Lung microvascular endothelial cell (primary cell): ENCODE data around the gene TXNDC17. TPM values are rescaled to one million over a fixed set of nuclear protein-coding genes. Genes with fewer than 3 reads are reported as not detected.
"Not testable (repeated sequence)": the region's sequence is repeated elsewhere in the genome, so short reads cannot be mapped to it uniquely, and the experiment has no call there.

Source experiments
- DNase-seq, 2 donors: peaks; one replicate each; pipeline versions ENCODE4 v3.0.0 to v3.0.0-alpha.2; 2010; ENCODE audit warnings: low read depth in 2 of 2
- total RNA-seq: library from RNA; depleted of rRNA; stranded (reverse); fragments of >200 nt; gene quantifications from 2 replicates; pipeline ENCODE4 v1.2.1, GENCODE V29; 2014

Gene TXNDC17
- total RNA-seq, 1 donor from 2014 or later = 73.2 TPM

DNA sequence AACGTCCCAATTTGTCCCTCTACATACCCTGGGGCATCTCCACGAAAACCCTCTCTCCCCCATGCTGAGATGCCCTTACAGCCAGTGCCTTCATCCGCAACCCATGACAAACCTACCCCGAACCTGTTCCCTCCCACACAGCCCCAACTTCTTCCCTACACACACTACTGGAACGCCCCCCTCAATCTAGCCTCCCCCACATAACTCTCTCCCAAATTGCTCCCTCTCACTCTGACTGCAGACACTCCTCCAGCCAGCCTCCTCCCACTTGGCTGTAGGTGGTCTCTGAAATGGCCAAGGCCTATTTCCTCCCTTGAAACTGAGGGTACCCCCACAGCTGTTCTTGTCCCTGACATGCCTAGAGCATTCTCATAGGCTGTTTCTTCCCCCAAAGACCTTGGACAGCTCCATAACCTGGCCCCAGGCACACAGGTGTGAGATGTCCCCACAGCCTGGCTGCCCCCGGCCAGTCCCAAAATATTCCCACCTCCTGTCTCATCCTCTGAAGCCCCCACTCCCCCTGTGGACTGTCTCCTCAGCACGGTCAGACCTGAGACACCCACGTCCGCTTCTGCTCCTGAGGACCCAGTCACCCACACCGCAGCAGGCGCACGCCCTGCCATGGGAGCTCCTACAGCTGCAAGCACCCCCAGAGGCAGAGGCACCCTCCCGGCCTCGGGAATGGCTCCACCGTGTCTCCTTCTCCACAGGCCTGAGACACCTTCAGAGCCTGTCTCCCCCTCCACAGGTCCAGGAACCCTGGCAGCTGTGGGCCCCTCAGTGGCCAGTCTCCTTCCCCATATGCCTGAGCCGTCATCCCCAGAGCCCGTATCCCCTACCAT, 4.0 kb upstream of the TXNDC17 start:
- DNase-seq = no peak

DNA sequence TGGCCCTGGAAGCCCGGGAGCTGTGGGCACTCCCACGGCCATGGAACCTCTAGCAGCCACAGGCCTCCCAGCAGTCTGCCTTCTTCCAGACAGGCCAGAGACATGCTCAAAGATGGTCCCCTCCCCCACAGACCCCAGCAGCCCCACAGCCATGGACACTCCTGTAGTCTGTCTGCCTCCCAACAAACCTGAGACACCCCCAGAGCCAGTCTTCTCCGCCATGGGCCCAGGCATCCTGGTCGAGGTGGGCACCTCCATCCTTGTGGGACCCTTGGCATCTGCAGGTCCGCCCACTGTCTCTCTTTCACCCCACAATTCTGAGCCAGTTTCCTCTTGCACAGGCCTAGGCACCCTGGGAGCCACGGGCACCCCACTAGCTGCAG, 3.4 kb upstream of the TXNDC17 start:
- no peak for DNase-seq

DNA sequence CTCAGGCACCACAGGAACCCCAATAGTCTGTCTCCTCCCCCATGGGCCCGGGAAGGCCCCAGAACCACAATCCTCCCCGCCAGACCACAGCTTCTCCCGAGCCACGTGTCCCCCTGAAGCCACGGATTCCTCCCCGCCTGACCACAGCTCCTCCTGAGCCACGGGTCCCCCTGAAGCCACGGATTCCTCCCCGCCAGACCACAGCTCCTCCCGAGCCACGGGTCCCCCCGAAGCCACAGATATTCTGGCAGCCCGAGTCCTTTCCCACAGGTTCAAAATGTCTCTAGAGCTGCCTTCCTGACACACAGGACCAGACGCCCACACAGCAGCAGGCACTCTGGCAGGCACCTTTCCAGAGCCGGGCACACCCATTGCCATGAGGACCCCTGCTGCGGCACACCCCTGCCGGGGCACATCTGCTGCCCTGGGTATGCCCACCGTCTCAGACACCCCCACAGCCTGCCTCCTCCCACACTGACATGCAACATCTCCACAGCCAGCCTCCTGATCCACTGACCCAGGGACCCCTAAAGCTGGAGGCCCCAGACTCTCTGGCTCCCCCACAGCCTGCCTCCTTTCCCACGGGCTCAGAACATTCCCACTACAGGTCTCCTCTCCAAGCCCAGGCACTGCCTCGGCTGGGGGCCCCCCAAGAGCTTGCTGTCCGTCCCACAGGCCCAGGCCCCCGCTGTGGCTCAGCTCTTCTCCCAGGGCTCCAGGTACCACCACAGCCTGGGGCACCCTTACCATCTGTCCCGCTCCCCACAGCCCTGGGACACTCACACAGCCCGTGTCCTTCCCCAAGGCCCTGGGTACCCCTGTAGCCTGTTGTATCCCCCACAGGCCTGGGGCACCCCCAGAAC, 2.6 kb upstream of the TXNDC17 start:
- no peak for DNase-seq

DNA sequence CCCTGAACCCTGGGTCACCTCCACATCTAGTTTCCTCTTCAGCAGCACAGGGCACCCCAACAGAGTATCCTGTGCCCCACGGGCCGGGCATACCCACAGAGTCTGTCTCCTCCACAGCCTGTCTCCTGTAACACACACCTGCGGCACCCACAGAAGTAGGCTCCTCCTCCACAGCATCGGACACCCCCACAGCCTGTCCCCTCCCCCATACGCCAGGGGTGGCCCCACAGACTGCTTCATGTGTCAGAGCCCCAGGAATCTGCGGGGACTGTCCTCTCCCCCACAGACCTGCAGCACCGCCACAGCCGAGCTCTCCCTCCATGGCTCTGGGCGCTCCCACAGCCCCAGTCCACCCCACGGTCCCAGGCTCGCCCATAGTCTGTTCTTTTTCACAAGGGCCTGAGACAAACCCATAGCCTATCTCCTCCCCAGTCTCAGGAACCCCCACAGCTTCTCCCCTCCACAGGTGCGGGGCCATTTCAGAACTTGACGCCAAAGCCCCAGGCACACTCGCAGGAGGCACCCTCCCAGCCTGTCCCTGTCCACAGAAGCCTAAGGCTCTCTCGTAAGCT, 1.8 kb upstream of the TXNDC17 start:
- DNase-seq = no peak

DNA sequence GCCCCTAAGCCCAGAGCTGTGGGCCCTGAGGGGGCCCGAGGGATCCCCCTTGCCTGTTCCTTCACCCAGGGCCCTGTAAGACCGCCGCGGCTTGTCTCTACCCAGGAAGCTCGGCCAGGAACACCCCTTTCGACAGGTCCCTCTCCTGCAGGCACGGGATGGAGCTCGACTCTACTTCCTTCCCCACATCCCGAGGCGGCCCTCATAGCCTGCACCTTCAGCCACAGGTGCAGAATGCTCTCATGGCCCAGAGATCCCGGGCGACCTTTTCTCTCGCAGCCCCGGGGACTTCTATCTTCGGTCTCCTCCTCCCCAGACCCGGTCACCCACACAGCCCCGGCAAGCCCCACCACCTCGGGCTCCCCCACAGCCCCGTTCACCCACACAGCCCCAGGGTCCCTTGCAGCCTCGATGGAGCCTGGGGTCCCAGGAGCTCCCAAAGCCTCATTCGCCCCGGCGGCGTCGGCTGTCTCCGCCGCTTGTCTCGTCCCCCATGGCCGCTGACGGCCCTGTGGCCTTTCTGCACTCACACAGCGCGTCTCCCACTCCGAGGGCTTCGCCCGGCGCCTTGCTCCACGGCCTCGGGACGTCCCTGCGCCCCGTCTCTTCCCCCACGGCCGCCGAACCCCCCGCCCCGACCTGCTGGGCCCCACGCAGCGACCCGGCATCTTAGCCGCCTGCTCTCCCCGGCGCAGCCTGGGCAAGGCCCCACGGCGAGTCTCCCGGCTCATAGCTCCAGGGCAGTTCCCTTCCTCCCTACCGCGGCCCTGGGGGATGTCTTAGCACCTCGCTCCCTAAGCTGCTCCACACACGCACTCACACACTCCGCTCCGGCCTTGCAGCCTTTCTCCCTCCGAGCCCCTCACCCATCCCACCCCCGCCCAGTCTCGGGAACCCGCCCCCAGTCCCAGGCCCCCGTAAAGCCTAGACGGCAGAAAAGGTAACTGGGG, 999 bp upstream of the TXNDC17 start:
- DNase-seq = peak; percentile 29 to 55

DNA sequence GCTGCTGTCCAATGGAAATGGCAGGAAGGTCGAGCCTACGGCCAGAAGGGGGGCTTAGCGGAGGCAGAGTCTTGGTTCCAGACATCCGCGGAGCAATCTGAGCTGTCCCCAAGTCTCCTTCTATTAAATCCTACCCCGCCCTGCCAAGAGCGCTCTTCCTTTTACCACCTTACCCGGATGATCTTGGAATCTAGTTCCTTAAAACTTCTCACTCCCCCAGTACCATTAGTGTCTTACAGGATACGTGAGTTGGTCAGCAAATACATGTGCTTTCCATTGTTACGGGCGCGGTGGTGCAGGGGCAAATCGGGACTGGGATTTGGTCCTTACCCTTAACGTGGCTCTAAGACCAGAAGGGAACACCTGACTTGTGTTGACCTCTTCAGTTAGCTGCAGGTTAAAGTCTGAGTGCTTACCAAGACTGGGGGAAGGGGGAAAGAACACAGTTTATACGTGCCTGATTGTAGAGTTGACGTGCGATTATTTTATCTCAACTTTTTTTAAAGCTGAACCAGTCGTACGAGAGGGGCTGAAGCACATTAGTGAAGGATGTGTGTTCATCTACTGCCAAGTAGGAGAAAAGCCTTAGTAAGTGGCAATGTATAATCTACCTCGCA, 495 bp downstream of the TXNDC17 start:
- no peak for DNase-seq

DNA sequence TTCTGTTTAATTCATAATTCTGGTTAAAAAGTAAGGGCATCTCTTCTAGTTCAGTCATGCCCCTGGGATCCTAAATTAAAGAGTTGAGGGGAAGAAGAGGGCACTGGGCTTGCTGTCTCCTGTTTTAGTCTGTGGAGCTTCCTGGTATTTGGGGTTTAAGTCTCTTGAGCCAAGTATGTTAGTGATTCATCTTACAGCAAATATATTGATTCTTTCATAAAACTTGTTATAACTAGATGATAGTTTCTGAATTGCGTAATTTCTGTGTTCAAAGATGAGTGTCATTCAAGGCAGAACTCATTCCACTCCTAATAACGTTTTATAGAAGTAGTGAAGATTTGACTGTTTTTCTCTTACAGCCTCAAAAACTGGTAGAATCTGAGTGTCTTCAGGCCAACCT, 1.7 kb downstream of the TXNDC17 start:
- DNase-seq = no peak

DNA sequence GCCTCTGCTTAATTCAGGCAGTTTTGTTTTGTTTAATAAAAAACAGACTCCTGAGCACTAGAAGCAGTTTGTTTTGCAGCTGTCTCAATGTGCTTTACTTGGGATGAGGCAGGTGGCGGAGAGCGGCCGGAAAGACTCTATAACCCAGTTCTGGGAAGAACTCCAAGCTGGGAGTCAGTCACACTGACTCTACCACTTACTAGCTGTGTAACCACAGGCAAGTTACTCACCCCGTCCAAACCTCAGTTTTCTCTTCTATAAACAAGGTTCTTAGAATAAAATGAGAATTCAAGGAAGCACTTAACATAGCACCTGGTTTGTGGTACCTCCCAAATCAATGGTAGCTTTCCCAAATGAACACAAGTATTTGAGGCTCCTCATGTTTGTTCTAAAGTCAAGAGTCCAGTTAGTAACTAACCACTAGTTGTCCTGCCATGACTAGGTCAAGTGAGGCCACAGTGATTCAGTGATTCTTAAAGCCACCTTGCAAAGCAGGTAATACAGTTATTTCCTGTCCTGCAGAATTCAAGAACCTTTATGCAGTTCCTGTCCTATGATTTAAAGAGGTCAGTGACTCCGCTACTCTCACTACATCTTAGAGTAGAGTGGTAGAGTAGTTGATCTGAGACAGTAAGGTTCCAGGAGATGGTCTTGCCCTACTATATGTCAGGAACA, 2.7 kb downstream of the TXNDC17 start:
- no peak for DNase-seq

DNA sequence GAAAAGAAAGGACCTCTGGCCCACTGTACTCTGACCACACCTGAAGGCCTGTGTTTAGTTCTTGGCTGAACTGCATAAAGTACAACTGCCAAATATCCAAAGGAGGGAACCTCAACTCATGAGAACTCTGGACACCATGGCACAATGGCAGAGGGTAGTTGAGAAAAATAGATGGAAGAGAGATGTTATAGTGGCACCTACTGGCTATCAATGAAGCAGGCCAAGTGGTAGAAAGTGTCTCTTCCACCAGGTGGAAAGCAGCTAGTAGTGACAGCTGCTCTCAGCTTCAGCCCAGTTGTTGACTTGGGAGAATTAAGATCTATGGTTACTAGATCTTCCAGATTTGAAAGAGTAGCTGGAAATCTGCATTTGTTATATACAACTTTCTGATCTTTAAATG, 7.3 kb downstream of the TXNDC17 start:
- peak; percentile 19 to 53 for DNase-seq

DNA sequence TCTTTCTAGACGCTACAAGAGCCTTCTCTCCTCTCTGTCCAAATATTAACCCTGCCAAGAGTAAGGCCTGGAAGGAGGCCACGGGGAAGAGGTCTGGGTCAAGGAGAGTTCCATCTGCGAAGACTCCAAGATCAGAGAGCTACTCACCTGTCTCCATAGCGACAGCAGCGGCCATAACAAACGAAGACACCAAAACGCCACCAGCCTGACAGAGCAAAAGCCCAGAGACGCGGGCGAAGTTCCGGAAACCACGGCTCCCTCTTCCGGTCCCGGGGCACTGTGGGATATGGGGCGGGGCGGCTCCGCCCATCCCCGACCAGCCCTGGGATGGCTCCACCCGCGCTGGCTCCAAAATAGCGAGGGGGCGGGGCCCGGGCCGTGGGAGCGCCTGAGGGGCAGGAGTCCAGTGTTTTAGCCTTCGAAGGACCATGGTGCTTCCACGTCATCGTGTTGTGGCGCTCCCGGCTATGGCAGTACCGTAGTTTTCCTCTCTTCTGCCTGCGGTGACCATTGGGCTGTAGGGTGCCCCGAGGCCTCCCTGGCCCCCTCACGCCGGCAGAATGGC, 10.6 kb downstream of the TXNDC17 start, which contains the start of the genes C17orf100 and MED31:
Gene C17orf100, plus strand, starts transcription at position 409 of the 565 bp plus-strand sequence. Its CDS starts 152 bp downstream, at position 561.
Gene MED31, minus strand, starts transcription at position 252 of the 565 bp plus-strand sequence. Its CDS starts 77 bp downstream, at position 175.
- DNase-seq = peak; percentile 89 to 91

DNA sequence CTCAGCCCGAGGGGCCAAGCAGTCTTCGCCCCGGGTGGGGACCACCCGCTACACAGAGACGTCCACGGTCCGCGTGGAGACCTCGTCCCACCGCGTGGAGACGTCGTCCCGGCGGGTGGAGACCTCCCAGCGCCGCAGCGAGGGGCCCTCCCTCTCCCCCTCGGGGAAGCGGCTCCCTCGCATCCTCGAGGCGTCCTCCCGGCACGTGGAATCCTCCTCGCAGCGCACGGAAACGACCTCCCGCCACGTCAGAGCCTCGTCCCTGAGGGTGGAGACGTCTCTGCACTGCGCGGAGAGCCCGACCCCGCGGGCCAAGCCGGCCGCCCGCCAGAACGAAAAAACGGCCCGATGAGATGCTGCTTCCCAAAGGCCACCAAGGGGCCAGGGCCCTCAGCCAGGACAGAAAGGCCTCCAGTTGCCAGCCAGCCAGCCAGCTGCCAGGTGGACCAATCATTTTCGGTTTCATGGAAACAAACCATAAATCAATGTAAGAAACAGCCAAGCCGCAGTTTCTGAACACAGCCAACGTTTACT, 11.1 kb downstream of the TXNDC17 start:
- peak; percentile 26 to 51 for DNase-seq

DNA sequence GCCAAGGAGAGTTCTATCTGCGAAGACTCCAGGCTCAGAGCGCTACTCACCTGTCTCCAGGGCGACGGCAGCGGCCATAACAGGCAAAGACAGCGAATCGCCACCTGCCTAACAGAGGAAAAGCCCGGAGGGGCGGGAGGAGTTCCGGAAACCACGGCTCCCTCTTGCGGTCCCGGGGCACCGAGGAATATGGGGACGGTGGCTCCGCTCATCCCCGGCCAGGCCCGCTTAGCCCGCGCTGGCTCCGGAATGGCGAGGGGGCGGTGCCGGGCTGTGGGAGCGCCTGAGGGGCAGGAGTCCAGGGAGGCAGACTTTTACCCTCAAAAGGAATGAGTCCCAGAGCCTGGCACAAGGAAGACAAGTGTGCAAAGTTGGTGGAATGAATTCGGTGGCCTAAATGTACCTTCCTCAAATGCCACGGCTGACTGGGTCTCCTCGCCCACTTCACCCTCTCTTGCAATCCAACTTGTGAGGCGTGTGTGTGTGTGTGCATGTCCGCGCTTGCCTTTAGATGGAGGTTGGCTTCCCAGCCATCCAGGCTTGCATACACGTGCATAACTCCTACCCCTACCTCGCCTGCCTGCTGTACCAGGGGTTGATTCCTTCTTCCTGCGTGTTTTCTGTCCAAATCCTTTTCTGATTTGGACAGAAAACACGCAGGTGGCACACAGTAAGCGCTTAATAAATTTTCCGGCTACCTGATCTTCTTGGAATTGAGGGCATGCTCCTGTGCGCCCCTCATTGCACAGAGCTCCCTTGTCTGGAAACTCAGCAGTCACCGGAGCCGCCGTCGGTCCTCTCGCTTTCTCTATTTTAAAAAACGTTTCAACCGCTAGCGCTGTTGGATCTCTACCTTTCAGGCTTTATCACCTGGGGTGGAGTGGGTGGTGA, 14.2 kb downstream of the TXNDC17 start:
- DNase-seq = peak in 1 of 2 donors; percentile 7

DNA sequence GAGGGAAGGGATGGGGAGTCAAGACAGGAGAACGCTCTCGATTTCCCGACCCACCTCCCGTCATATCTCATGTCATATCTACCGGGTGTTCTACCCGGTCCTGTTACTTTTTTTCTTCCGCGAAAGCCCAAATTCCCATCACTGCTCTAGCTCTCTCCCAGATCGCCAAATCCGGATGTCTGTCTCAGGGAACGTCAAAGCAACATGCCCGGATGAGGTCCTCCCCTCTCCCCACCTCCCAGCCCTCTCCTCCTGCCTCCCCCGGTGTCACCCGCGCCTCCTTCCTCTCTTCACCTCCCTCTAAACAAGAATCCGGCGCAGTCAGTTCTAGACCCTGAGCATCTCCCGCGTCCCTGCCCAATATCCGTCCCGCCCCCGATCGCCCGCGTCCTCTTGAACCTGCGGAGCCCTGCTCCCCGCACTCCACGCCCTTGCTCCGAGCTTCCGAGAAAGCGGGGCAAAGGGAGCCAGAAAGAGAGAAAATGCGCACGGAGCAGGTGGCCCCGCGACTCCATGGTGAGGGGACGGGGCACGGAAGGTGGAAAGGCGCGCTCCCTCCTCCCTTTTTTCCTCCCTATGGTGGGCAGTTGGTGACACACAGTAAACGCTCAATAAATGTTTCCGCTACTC, 15.0 kb downstream of the TXNDC17 start:
- not testable (repeated sequence) for DNase-seq

DNA sequence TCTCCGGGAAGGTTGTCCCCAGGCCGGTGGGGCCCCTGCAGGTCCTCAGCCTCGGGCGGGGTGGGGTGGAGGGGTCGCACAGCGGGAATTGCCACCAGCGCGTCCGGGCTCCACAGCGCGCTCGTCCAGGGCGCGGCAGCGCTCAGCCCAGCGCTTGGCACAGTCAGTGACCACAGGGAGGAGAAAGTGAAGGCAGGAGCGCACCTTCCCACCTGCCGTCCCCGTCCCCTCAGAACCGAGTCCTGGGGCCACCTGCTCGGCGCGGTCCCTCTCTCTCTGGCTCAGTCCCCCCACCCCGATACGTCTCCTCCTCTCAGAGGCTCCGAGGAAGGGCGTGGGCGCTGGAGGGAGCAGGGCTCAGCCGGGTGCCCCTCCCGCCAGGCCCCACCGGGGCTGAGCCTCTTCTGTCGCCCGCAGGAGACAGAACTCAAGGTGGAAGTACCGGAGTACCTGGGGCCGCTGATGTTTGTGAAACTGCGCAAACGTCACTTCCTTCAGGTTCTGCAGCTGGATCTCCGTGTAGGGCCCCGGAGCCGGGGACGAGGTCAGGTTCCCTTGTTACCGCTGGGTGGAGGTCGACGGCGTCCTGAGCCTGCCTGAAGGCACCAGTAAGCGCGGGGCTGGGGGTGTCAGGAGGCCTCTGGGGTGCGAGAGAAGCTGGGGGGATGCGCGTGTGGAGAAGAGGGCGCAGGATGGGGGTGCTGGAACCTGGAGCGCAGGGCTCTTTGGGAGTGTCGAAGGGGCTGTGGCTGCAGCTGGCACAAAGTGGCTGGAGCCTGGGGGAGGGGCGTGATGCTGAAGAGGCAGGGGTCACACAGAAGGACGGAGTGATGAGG, 16.2 kb downstream of the TXNDC17 start:
- not testable (repeated sequence) for DNase-seq

DNA sequence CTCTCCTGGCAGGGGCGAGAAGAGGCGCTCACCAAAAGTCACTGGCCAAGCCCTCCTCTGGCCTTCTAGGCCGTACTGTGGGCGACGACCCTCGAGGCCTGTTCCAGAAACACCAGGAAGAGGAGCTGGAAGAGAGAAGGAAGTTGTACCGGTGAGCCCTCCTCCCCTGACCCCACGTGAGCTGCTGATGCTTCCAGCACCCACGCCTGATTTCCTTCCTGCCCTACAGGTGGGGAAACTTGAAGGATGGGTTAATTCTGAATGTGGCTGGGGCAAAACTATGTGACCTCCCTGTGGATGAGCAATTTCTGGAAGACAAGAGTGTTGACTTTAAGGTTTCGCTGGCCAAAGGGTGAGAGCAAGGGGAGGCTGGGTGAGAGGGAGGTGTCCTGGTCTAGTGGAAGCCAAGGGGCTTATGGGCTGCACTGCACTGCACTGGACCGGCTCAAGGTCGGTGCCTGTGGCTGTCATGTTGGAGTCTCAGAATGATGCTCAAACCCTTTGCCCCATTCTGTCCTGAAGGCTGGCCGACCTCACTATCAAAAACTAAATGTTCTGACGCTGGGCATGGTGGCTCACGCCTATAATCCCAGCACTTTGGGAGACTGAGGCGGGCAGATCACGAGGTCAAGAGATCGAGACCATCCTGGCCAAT, 16.9 kb downstream of the TXNDC17 start:
- no peak for DNase-seq

DNA sequence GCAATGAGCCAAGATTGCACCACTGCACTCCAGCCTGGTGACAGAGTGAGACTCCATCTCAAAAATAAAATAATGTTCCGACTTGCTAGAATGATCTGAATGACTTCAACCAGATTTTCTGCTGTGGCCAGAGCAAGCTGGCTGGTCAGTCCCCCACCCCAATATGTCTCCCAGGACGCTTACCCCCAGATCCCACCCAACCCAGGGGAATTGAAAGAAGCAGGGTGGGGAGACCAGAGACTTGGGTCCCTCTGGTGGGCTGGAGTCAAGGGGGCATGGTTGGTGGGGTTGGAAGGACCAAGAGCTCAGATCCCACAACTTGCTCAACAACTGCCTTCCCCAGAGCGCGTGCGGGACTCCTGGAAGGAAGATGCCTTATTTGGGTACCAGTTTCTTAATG, 17.6 kb downstream of the TXNDC17 start:
- DNase-seq = not testable (repeated sequence)
